GM08714 (cell line): Measurements from ENCODE around the gene SIGLEC12.

Experiments
- H3K4me3 ChIP-seq: fragments of 200-500 bp; sonication (Bioruptor generic); 2 replicates; pipeline ENCODE4 v1.5.1; 2014; ENCODE audit warnings: mild to moderate bottlenecking, low read length, inconsistent platforms
- ZNF274 ChIP-seq: IDR thresholded peaks from 2 replicates; pipeline ENCODE4 v1.6.1; 2012; ENCODE audit warnings: mild to moderate bottlenecking, low read depth, low read length

SIGLEC12 gene

GRCh38 chr19:51539821-51540366 lies 38.3 kb upstream of the SIGLEC12 start:
- no peak for TF ChIP-seq ZNF274

GRCh38 chr19:51535535-51535934 lies 33.9 kb upstream of the SIGLEC12 start:
- no peak overlapping the region for H3K4me3 ChIP-seq
- TF ChIP-seq ZNF274, result no peak

More at GRCh38 chr19:51539821-51540366, 38.3 kb upstream of the SIGLEC12 start:
- H3K4me3 ChIP-seq, result no peak overlapping the region

GRCh38 chr19:51531349-51532315 lies 30.0 kb upstream of the SIGLEC12 start, which contains the start of gene SIGLEC6:
Gene SIGLEC6, minus strand, starts transcription at chr19:51531670. Its CDS starts 22 bp downstream, at chr19:51531648.
- no peak within 1 kb of the TSS for H3K4me3 ChIP-seq

GRCh38 chr19:51530616-51531015 lies 29.0 kb upstream of the SIGLEC12 start:
- no peak for TF ChIP-seq ZNF274
- no peak overlapping the region for H3K4me3 ChIP-seq

More at GRCh38 chr19:51531349-51532315, 30.0 kb upstream of the SIGLEC12 start, which contains the start of gene SIGLEC6:
- TF ChIP-seq ZNF274, result no peak

GRCh38 chr19:51529301-51529700 lies 27.7 kb upstream of the SIGLEC12 start:
- TF ChIP-seq ZNF274, result no peak
- H3K4me3 ChIP-seq, result no peak overlapping the region

- H3K4me3 ChIP-seq, result no peak overlapping the region
- TF ChIP-seq ZNF274, result no peak
Observed at GRCh38 chr19:51525651-51526050, 24.1 kb upstream of the SIGLEC12 start.

GRCh38 chr19:51524666-51525264 lies 23.2 kb upstream of the SIGLEC12 start:
- no peak for TF ChIP-seq ZNF274
- H3K4me3 ChIP-seq, result no peak overlapping the region

- H3K4me3 ChIP-seq, result no peak overlapping the region
- TF ChIP-seq ZNF274, result no peak
Observed at GRCh38 chr19:51521781-51522180, 20.2 kb upstream of the SIGLEC12 start.

GRCh38 chr19:51521357-51521756 lies 19.8 kb upstream of the SIGLEC12 start:
- H3K4me3 ChIP-seq, result no peak overlapping the region
- no peak for TF ChIP-seq ZNF274

- TF ChIP-seq ZNF274, result no peak
- H3K4me3 ChIP-seq, result no peak overlapping the region
Observed at GRCh38 chr19:51520728-51521127, 19.1 kb upstream of the SIGLEC12 start.

GRCh38 chr19:51514866-51515481 lies 13.4 kb upstream of the SIGLEC12 start:
- no peak for TF ChIP-seq ZNF274
- H3K4me3 ChIP-seq, result no peak overlapping the region

- H3K4me3 ChIP-seq, result no peak overlapping the region
- no peak for TF ChIP-seq ZNF274
Observed at GRCh38 chr19:51513968-51514367, 12.4 kb upstream of the SIGLEC12 start.

GRCh38 chr19:51511353-51511752 lies 9.8 kb upstream of the SIGLEC12 start:
- H3K4me3 ChIP-seq, result no peak overlapping the region
- TF ChIP-seq ZNF274, result no peak
